NCI-H187 (cell line): ENCODE measurements around the gene CDH4.

Experiments
- DNase-seq, 2 experiments: peaks; one replicate each; lab custom pipeline; 2025; lab: John Stamatoyannopoulos, UW

Gene CDH4

GRCh38 chr20:61865353-61865752 is 613.3 kb downstream of the CDH4 start:
- no peak for DNase-seq

GRCh38 chr20:61866165-61866564 is 614.1 kb downstream of the CDH4 start:
- no peak for DNase-seq

GRCh38 chr20:61868006-61868405 is 615.9 kb downstream of the CDH4 start:
- DNase-seq = no peak

- no peak for DNase-seq
Measured at GRCh38 chr20:61868466-61869090, 616.5 kb downstream of the CDH4 start.

- DNase-seq = no peak
Measured at GRCh38 chr20:61869750-61870507, 617.9 kb downstream of the CDH4 start.

- DNase-seq = no peak
Measured at GRCh38 chr20:61871160-61871559, 619.1 kb downstream of the CDH4 start.

GRCh38 chr20:61871913-61872312 is 619.9 kb downstream of the CDH4 start:
- no peak for DNase-seq

GRCh38 chr20:61872371-61872900 is 620.4 kb downstream of the CDH4 start:
- DNase-seq = no peak

GRCh38 chr20:61873651-61874420 is 621.8 kb downstream of the CDH4 start:
- no peak for DNase-seq

- DNase-seq = no peak
Measured at GRCh38 chr20:61874421-61875068, 622.5 kb downstream of the CDH4 start.

GRCh38 chr20:61875221-61875885 is 623.3 kb downstream of the CDH4 start:
- no peak for DNase-seq

GRCh38 chr20:61875996-61876395 is 623.9 kb downstream of the CDH4 start:
- no peak for DNase-seq

- no peak for DNase-seq
Measured at GRCh38 chr20:61876952-61877728, 625.1 kb downstream of the CDH4 start.

GRCh38 chr20:61877776-61878477 is 625.9 kb downstream of the CDH4 start:
- DNase-seq = no peak

GRCh38 chr20:61878478-61879302 is 626.6 kb downstream of the CDH4 start:
- no peak for DNase-seq

- DNase-seq = no peak
Measured at GRCh38 chr20:61879303-61879620, 627.2 kb downstream of the CDH4 start.

GRCh38 chr20:61879694-61880093 is 627.6 kb downstream of the CDH4 start:
- no peak for DNase-seq

- no peak for DNase-seq
Measured at GRCh38 chr20:61880706-61881105, 628.6 kb downstream of the CDH4 start.

GRCh38 chr20:61881416-61881815 is 629.4 kb downstream of the CDH4 start:
- DNase-seq = no peak
